ENCODE measurements around the gene TAS2R7. TPM values are rescaled to one million over a fixed set of nuclear protein-coding genes. Genes with fewer than 3 reads are reported as not detected.

TAS2R7 gene, protein sequence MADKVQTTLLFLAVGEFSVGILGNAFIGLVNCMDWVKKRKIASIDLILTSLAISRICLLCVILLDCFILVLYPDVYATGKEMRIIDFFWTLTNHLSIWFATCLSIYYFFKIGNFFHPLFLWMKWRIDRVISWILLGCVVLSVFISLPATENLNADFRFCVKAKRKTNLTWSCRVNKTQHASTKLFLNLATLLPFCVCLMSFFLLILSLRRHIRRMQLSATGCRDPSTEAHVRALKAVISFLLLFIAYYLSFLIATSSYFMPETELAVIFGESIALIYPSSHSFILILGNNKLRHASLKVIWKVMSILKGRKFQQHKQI
- total RNA-seq (2013; cell fraction: nucleolus; rRNA removed) = 0.66 and 2.3 TPM in 2 replicates
- total RNA-seq (2014; rRNA removed) (not detected in 2 replicates), total RNA-seq (2014; rRNA removed; fragmentation: Illumina TruSeq; extraction: Trizol) (not detected in 2 replicates), total RNA-seq (2021) (not detected in 2 replicates), polyA plus RNA-seq (2011; rRNA removed) (not detected in 2 replicates), polyA plus RNA-seq (2014; fragmentation: Illumina TruSeq; extraction: Trizol) (not detected in 2 replicates), polyA plus RNA-seq (2014; fragmentation: Nextera tagmentation; extraction: Ambion mirVana) (not detected), polyA plus RNA-seq (2014; rRNA removed) (not detected in 2 replicates), polyA plus RNA-seq (2016; fragmentation: Nextera tagmentation; extraction: Ambion mirVana) (not detected), polyA minus RNA-seq (2011; rRNA and poly(A)+ RNA removed) (1.2 and 1.3 TPM in 2 replicates), Bru-seq, nascent RNA (percentile 31 among the genes with signal in this experiment), BruChase-seq, experiment 1, labeled RNA remaining after a 6-hour chase (percentile 41 among the genes with signal in this experiment), BruChase-seq, experiment 2, labeled RNA remaining after a 2-hour chase (percentile 51 among the genes with signal in this experiment)
- polyA plus RNA-seq (2011; ENCODE audit: low read depth) = not detected
- polyA plus RNA-seq (2011; cell fraction: cytosol; rRNA removed) = not detected in 2 replicates
- polyA plus RNA-seq (2011; cell fraction: nucleus; rRNA removed) = 0.16 and 0.18 TPM in 2 replicates
- not detected in 2 replicates for polyA plus RNA-seq (2012)
- polyA minus RNA-seq (2011; cell fraction: cytosol; rRNA and poly(A)+ RNA removed) = not detected in 2 replicates
- polyA minus RNA-seq (2011; cell fraction: nucleus; rRNA and poly(A)+ RNA removed) = 1.7 and 2.8 TPM in 2 replicates
- long read RNA-seq, experiment 1 = 0 reads
- long read RNA-seq, experiment 2 = 0 reads

DNA sequence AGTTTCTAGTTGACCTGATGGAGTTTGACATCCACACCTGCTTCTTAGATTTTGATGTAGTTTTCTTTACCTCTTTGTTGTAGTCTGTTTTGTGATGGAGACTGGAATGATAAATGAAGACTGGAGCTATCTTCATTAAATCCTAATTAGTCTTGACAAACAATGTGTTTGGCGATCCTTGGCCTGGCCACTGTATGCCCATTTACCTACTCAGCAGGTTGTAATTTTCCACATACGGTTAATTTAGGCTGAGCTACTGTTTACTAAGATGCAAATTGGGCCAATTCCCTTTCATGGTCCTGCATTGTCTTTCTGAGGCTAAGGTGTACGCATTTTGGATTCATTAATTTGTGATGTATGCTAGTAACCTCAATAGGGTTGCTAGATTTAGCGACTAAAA lies at the start of gene TAS2R7:
Gene TAS2R7, minus strand, starts transcription at position 41 of the 400 bp plus-strand sequence. CDS start 57 bp downstream, outside the sequence.
- POLR2A ChIA-PET = no interaction called here
- WGBS (ENCODE audit: insufficient coverage, insufficient replicate concordance, low lambda C conversion rate, missing lambda C conversion rate) = 40% methylated on average over 4 of the region's 4 CpGs
- TF ChIP-seq SREBF2 (IDR thresholded peaks at IDR 0.05; ENCODE audit: low read length) = no peak
- TF ChIP-seq CHD4 (IDR thresholded peaks at IDR 0.05) = no peak
- TF ChIP-seq, protein P1, sequence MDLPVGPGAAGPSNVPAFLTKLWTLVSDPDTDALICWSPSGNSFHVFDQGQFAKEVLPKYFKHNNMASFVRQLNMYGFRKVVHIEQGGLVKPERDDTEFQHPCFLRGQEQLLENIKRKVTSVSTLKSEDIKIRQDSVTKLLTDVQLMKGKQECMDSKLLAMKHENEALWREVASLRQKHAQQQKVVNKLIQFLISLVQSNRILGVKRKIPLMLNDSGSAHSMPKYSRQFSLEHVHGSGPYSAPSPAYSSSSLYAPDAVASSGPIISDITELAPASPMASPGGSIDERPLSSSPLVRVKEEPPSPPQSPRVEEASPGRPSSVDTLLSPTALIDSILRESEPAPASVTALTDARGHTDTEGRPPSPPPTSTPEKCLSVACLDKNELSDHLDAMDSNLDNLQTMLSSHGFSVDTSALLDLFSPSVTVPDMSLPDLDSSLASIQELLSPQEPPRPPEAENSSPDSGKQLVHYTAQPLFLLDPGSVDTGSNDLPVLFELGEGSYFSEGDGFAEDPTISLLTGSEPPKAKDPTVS (IDR thresholded peaks at IDR 0.05; ENCODE audit: low read depth, low read length) = no peak
- TF ChIP-seq SUPT20H (IDR thresholded peaks at IDR 0.05; ENCODE audit: borderline replicate concordance, control insufficient read depth, low read depth, low read length) = no peak
- TF ChIP-seq LARP7 (IDR thresholded peaks at IDR 0.05) = no peak
- TF ChIP-seq, protein P2, sequence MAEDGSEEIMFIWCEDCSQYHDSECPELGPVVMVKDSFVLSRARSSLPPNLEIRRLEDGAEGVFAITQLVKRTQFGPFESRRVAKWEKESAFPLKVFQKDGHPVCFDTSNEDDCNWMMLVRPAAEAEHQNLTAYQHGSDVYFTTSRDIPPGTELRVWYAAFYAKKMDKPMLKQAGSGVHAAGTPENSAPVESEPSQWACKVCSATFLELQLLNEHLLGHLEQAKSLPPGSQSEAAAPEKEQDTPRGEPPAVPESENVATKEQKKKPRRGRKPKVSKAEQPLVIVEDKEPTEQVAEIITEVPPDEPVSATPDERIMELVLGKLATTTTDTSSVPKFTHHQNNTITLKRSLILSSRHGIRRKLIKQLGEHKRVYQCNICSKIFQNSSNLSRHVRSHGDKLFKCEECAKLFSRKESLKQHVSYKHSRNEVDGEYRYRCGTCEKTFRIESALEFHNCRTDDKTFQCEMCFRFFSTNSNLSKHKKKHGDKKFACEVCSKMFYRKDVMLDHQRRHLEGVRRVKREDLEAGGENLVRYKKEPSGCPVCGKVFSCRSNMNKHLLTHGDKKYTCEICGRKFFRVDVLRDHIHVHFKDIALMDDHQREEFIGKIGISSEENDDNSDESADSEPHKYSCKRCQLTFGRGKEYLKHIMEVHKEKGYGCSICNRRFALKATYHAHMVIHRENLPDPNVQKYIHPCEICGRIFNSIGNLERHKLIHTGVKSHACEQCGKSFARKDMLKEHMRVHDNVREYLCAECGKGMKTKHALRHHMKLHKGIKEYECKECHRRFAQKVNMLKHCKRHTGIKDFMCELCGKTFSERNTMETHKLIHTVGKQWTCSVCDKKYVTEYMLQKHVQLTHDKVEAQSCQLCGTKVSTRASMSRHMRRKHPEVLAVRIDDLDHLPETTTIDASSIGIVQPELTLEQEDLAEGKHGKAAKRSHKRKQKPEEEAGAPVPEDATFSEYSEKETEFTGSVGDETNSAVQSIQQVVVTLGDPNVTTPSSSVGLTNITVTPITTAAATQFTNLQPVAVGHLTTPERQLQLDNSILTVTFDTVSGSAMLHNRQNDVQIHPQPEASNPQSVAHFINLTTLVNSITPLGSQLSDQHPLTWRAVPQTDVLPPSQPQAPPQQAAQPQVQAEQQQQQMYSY (CRISPR knock-in tag; IDR thresholded peaks at IDR 0.05) = no peak
- TF ChIP-seq RBBP5 (conservative IDR thresholded peaks at IDR 0.05) = no peak
- no peak for TF ChIP-seq FOS (IDR thresholded peaks at IDR 0.05; ENCODE audit: borderline replicate concordance, extremely low read depth, insufficient read length)
- TF ChIP-seq, protein P3, sequence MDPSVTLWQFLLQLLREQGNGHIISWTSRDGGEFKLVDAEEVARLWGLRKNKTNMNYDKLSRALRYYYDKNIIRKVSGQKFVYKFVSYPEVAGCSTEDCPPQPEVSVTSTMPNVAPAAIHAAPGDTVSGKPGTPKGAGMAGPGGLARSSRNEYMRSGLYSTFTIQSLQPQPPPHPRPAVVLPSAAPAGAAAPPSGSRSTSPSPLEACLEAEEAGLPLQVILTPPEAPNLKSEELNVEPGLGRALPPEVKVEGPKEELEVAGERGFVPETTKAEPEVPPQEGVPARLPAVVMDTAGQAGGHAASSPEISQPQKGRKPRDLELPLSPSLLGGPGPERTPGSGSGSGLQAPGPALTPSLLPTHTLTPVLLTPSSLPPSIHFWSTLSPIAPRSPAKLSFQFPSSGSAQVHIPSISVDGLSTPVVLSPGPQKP (IDR thresholded peaks at IDR 0.05; ENCODE audit: low read depth, low read length) = no peak
- no peak for TF ChIP-seq BACH1 (IDR thresholded peaks at IDR 0.05; ENCODE audit: borderline replicate concordance)
- TF ChIP-seq STAT1 (conservative IDR thresholded peaks at IDR 0.05) = no peak
- no peak for TF ChIP-seq SIX5 (IDR thresholded peaks at IDR 0.05; ENCODE audit: low read depth, low read length, severe bottlenecking)
- TF ChIP-seq TBL1XR1 (IDR thresholded peaks at IDR 0.05; ENCODE audit: low read depth, low read length) = no peak
- TF ChIP-seq YBX1 (IDR thresholded peaks at IDR 0.05) = no peak

More for the DNA sequence above, at the start of gene TAS2R7:
- peaks cover 1 to 3% of the 10 kb centered on the region in 2 experiments; a peak in 2 of 4 replicates for H3K27me3 ChIP-seq (replicated peaks in 1 of 2; ENCODE audit: control insufficient read depth in 2 of 2, insufficient read depth in 2 of 2, low read length in 1 of 2)
- no peaks in the 10 kb centered on the region for H3K9me3 ChIP-seq (replicated peaks; ENCODE audit: control insufficient read depth, insufficient read depth, low read length)
- ChIA-PET RAD21 (ENCODE audit: unreplicated experiment) (no interaction called here), SMC1A (ENCODE audit: uncharacterized antibody, unreplicated experiment) (no interaction called here), CTCF (no interaction called here)
- H3K79me2 ChIP-seq (ENCODE audit: control insufficient read depth, insufficient read depth, low read length) = no peaks in the 10 kb centered on the region
- no TSS peak for BruUV-seq (replicated peaks)
- H3K27ac ChIP-seq (ENCODE audit: control insufficient read depth, insufficient read depth) = no peak within 1 kb of the TSS
- no peaks in the 10 kb centered on the region for H4K20me1 ChIP-seq (ENCODE audit: control insufficient read depth, insufficient read depth)
- intact Hi-C loops (cut with micrococcal nuclease; ENCODE audit: unreplicated experiment) (no loop called here), in situ Hi-C loops (cut with MboI) (no loop called here)
- FAIRE-seq = no peak
- H3K4me2 ChIP-seq (ENCODE audit: control insufficient read depth, insufficient read depth) = no peak within 1 kb of the TSS
- H3K36me3 ChIP-seq (ENCODE audit: control insufficient read depth in 2 of 2, insufficient read depth in 2 of 2, low read length in 1 of 2) = no peaks in the 10 kb centered on the region
- no peak within 1 kb of the TSS for H3K4me3 ChIP-seq
- H3K4me1 ChIP-seq (ENCODE audit: control insufficient read depth, insufficient read depth, low read length) = no peaks in the 10 kb centered on the region
- no peak for DNase-seq (ENCODE audit: low read depth, low spot score)
- no peak for ATAC-seq
- no peak within 1 kb of the TSS for H2AFZ ChIP-seq (ENCODE audit: control insufficient read depth, low read depth, low read length)
- H3K9ac ChIP-seq (ENCODE audit: control insufficient read depth, insufficient read depth, low read length) = no peak within 1 kb of the TSS
